Hematopoietic multipotent progenitor cell treated with erythropoietin and hydrocortisone succinate and interleukin-3 and kit ligand, for 4 days (in vitro differentiated cells): ENCODE data around the gene ZNF771.
A peak's percentile ranks its signal among the peaks of the same experiment; 100 is the strongest.

Source experiments
- DNase-seq: peaks from one replicate; pipeline ENCODE4 v3.0.0-alpha.2; 2015

ZNF771 gene

GRCh38 chr16:30407102-30407803 is at the start of gene ZNF771:
Gene ZNF771 (plus strand): TSS chr16:30407606. CDS start chr16:30408054, 448 bp downstream.
- peak; percentile 97 for DNase-seq

GRCh38 chr16:30357715-30358576 is 49.5 kb upstream of the ZNF771 start:
- DNase-seq, result no peak

- no peak for DNase-seq
Measured at GRCh38 chr16:30358577-30358936, 48.8 kb upstream of the ZNF771 start.

GRCh38 chr16:30358990-30359870 is 48.2 kb upstream of the ZNF771 start:
- DNase-seq, result no peak

GRCh38 chr16:30359871-30360170 is 47.6 kb upstream of the ZNF771 start:
- DNase-seq, result no peak

- DNase-seq, result no peak
Measured at GRCh38 chr16:30361180-30361579, 46.2 kb upstream of the ZNF771 start.

GRCh38 chr16:30365200-30365599 is 42.2 kb upstream of the ZNF771 start:
- no peak for DNase-seq

GRCh38 chr16:30366511-30366910 is 40.9 kb upstream of the ZNF771 start:
- no peak for DNase-seq

- no peak for DNase-seq
Measured at GRCh38 chr16:30367349-30368009, 39.9 kb upstream of the ZNF771 start.

- DNase-seq, result peak; percentile 55
Measured at GRCh38 chr16:30368122-30368791, 39.1 kb upstream of the ZNF771 start.

GRCh38 chr16:30368792-30369090 is 38.7 kb upstream of the ZNF771 start:
- no peak for DNase-seq

GRCh38 chr16:30369091-30369937 is 38.1 kb upstream of the ZNF771 start:
- peak; percentile 37 for DNase-seq

GRCh38 chr16:30369938-30370455 is 37.4 kb upstream of the ZNF771 start:
- no peak for DNase-seq

GRCh38 chr16:30370456-30371247 is 36.8 kb upstream of the ZNF771 start, which contains the start of gene TBC1D10B:
Gene TBC1D10B (minus strand): TSS chr16:30370494. CDS start chr16:30370183, 311 bp downstream.
- DNase-seq, result peak; percentile 100

- no peak for DNase-seq
Measured at GRCh38 chr16:30371248-30371816, 36.1 kb upstream of the ZNF771 start.

- no peak for DNase-seq
Measured at GRCh38 chr16:30372038-30372712, 35.2 kb upstream of the ZNF771 start.

GRCh38 chr16:30372725-30373124 is 34.7 kb upstream of the ZNF771 start:
- no peak for DNase-seq

- DNase-seq, result no peak
Measured at GRCh38 chr16:30374538-30374937, 32.9 kb upstream of the ZNF771 start, which contains the start of gene MYL11. Gene MYL11 (plus strand): TSS chr16:30374802. CDS start chr16:30374858, 56 bp downstream.

GRCh38 chr16:30375864-30376263 is 31.5 kb upstream of the ZNF771 start:
- no peak for DNase-seq
